ENCODE measurements around the gene JUP. TPM values are rescaled to one million over a fixed set of nuclear protein-coding genes. Genes with fewer than 3 reads are reported as not detected.
A peak's percentile ranks its signal among the peaks of the same experiment; 100 is the strongest.

Gene JUP
- total and polyA plus RNA-seq, 9 donors: 18.6 to 65.2 (median 36.1) TPM

DNA sequence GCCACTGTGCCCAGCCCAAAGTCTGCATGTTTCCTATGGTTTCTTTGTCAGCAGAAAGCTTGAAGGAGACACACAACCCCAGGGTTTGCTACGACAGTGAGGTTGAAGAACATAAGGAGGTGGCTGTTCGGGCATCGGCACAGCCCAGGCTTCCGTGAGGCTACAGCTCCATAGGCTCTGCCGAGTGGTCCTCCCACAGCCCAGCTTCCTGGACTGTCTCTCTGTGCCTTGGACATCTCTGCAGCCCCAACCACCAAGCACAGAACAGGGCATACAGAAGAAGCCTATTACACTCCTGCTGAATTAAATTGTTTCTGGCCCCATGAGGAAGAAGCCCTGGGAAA lies 48.9 kb downstream of the JUP start:
- Histone ChIP-seq H3K27me3 (ENCODE audit: control insufficient read depth, insufficient read depth, low read length) (peaks cover 53% of the 10 kb centered on the region), H3K4me3 (ENCODE audit: low read length) (no peak overlapping the region), H3K9me3 (replicated peaks; ENCODE audit: control insufficient read depth, low read depth, low read length) (no peaks in the 10 kb centered on the region), H3K4me1 (ENCODE audit: control insufficient read depth, insufficient read depth, low read length) (peaks cover 27% of the 10 kb centered on the region), H3K36me3 (ENCODE audit: control insufficient read depth, insufficient read depth, low read length) (no peaks in the 10 kb centered on the region), H3K27ac (ENCODE audit: low read length) (no peak overlapping the region)
- DNase-seq: no peak
- WGBS (ENCODE audit: insufficient coverage): 52% methylated on average over 3 of the region's 5 CpGs

DNA sequence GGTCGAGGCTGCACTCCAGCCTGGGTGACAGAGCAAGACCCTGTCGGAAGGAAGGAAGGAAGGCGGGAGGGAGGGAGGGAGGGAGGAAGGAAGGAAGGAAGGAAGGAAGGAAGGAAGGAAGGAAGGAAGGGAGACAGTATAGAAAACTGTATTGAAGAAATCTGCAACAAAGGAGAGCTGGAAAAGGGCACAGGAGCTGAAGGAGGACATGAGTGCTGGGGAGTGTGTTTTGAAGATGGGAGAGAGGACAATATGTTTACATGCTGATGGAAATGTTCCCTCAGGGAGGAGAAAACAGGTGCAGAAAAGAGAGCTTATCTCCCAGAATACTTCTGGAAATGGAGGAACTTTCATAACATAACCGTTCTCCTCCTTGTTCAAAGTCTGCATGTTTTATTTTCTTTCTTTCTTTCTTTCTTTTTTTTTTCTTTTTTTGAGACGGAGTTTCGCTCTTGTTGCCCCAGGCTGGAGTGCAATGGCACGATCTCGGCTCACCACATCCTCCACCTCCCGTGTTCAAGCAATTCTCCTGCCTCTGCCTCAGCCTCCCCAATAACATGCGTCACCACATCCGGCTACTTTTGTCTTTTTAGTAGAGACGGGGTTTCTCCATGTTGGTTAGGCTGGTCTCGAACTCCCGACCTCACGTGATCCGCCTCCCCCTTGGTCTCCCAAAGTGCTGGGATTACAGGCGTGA lies 49.4 kb downstream of the JUP start:
- Histone ChIP-seq H3K9me3 (replicated peaks; ENCODE audit: control insufficient read depth, low read depth, low read length) (no peaks in the 10 kb centered on the region), H3K27ac (ENCODE audit: low read length) (no peak overlapping the region), H3K4me1 (ENCODE audit: control insufficient read depth, insufficient read depth, low read length) (peaks cover 27% of the 10 kb centered on the region), H3K36me3 (ENCODE audit: control insufficient read depth, insufficient read depth, low read length) (no peaks in the 10 kb centered on the region), H3K4me3 (ENCODE audit: low read length) (no peak overlapping the region), H3K27me3 (ENCODE audit: control insufficient read depth, insufficient read depth, low read length) (peaks cover 58% of the 10 kb centered on the region)
- WGBS (ENCODE audit: insufficient coverage): 75% methylated on average over 14 of the region's 17 CpGs
- DNase-seq: no peak

DNA sequence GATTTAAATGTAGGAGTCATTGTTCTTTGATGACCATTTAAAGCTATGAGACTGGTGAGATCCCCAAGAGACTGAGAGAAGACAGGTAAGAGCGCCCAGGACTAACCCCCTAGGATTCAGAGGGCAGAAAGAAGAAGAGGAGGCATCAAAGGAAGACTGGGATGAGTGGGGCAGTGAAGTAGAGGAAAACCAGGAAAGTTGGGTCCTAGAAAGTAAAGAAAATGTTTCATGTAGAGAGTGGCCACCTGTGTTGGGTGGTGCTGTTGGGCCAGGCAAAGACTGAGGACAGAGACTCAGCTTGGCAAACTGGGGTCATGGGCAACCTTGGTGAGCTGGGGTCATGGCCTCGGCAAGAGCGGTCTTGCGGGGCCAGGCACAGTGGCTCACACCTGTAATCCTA lies 50.8 kb downstream of the JUP start:
- Histone ChIP-seq H3K9me3 (replicated peaks; ENCODE audit: control insufficient read depth, low read depth, low read length) (no peaks in the 10 kb centered on the region), H3K4me1 (ENCODE audit: control insufficient read depth, insufficient read depth, low read length) (peaks cover 27% of the 10 kb centered on the region), H3K27me3 (ENCODE audit: control insufficient read depth, insufficient read depth, low read length) (peaks cover 72% of the 10 kb centered on the region), H3K36me3 (ENCODE audit: control insufficient read depth, insufficient read depth, low read length) (no peaks in the 10 kb centered on the region), H3K27ac (ENCODE audit: low read length) (no peak overlapping the region), H3K4me3 (ENCODE audit: low read length) (no peak overlapping the region)
- DNase-seq: no peak
- WGBS (ENCODE audit: insufficient coverage): 90% methylated on average over 2 of the region's 4 CpGs

DNA sequence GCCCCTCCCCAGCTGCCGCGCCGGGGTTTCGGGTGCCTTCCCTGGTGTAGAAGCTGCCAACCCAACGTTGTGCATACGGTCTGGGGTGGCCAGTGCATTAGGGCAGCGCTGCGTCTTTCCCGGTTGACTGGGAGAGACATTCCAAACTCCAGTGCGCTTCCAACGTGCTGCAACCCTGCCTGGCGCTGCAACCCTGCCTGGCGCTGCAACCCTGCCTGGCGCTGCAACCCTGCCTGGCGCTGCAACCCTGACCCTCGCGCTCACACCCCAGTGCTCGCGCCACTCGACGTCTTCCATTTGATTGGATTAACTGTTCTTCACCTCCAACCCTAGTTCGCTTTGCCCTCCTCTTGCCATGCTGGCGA lies 51.6 kb downstream of the JUP start:
- Histone ChIP-seq H3K36me3 (ENCODE audit: control insufficient read depth, insufficient read depth, low read length) (no peaks in the 10 kb centered on the region), H3K9me3 (replicated peaks; ENCODE audit: control insufficient read depth, low read depth, low read length) (no peaks in the 10 kb centered on the region), H3K4me3 (ENCODE audit: low read length) (peak overlapping the region; percentile 35), H3K4me1 (ENCODE audit: control insufficient read depth, insufficient read depth, low read length) (peaks cover 27% of the 10 kb centered on the region), H3K27ac (ENCODE audit: low read length) (no peak overlapping the region), H3K27me3 (ENCODE audit: control insufficient read depth, insufficient read depth, low read length) (peaks cover 79% of the 10 kb centered on the region)
- no peak for DNase-seq
- 3% methylated on average over 23 of the region's 23 CpGs for WGBS (ENCODE audit: insufficient coverage)

DNA sequence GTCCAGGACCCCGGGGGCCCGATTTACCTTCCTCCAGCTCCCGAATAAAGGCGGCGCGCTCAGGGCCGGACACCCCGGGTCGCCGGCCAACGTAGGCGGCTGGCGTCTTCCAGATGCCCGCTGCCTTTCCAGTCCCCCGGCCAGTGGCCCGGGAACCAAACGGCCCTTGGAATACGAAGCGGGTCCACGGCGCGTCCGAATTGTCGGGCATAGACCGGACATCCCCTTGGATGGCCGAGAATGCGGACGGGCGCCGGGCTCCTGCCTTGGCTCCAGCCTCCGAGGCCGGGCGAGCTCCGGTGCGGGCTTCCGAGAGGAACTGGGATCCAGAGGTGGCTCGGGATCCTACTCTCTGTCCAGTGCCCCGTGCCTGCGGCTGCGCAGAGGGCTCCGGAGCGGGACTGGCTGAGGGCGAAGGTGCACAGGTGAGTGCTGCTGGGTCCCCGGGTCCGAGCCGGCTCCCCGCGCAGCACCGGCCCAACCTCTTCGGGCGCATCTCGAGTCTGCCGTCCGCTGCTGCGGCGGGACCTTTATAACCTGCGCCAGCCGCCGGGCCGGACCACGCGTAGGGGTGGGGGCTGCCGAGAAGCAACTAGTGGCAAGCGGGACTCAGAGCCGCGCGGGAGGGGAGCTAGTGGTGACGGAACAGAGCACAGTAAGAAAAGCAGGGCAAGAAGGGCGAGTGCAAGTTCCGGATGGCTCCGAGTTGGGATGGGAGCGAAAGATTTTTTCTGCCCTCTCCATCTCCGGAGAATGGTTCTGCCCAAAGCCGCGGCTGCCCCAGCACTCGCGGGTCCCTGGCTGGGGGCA lies 52.2 kb downstream of the JUP start, which contains the start of gene HAP1:
Gene HAP1, minus strand, starts transcription at position 505 of the 810 bp plus-strand sequence. Its CDS starts 9 bp downstream, at position 496.
- DNase-seq: peak; percentile 22
- Histone ChIP-seq H3K4me1 (ENCODE audit: control insufficient read depth, insufficient read depth, low read length) (peaks cover 27% of the 10 kb centered on the region), H3K27me3 (ENCODE audit: control insufficient read depth, insufficient read depth, low read length) (peaks cover 79% of the 10 kb centered on the region), H3K9me3 (replicated peaks; ENCODE audit: control insufficient read depth, low read depth, low read length) (no peaks in the 10 kb centered on the region), H3K36me3 (ENCODE audit: control insufficient read depth, insufficient read depth, low read length) (no peaks in the 10 kb centered on the region), H3K4me3 (ENCODE audit: low read length) (peak within 1 kb of the TSS; percentile 35), H3K27ac (ENCODE audit: low read length) (no peak within 1 kb of the TSS)
- WGBS (ENCODE audit: insufficient coverage): under 1% methylated on average over 75 of the region's 77 CpGs

DNA sequence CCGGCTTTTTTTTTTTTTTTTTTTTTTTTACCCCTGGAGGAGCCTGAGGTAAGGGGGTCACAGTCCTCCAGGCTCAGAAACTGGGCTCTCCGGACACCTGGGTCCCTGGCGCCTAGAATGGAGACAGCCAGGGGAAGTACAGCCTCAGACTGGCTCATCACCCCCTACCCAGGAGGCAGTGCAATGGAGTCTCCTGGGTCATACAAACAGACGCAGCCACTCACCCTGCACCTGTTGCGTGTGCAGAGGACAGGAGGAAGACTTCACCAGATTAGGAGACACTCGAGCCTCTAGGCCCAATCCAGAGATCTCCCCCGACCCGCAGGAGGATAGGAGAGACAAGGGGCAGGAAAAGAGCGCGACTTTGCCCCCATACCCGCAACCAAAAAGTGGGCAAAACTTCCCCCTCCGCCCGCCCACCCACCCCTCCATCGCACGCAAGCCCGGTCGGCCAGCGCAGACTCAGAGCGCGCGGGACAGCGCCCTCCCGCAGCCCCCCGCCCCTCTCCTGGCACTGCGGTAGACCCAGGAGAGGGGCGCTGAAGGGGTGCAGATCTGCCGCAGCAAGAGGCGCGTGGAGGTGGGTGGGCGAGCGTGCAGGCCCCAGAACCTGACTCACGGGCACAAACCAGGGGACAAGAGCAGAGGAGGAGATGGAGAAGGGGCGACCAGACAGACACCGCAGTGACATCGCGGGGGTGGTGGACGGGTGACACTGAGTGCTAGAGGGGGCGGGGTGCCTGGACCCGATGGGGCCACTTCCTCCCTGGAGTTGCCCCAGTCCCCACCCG lies 53.0 kb downstream of the JUP start:
- H3K4me3 ChIP-seq (ENCODE audit: low read length): no peak overlapping the region
- H3K27me3 ChIP-seq (ENCODE audit: control insufficient read depth, insufficient read depth, low read length): peaks cover 79% of the 10 kb centered on the region
- H3K36me3 ChIP-seq (ENCODE audit: control insufficient read depth, insufficient read depth, low read length): no peaks in the 10 kb centered on the region
- no peaks in the 10 kb centered on the region for H3K9me3 ChIP-seq (replicated peaks; ENCODE audit: control insufficient read depth, low read depth, low read length)
- no peak overlapping the region for H3K27ac ChIP-seq (ENCODE audit: low read length)
- WGBS (ENCODE audit: insufficient coverage): 0% methylated on average over 17 of the region's 40 CpGs
- DNase-seq: no peak
- H3K4me1 ChIP-seq (ENCODE audit: control insufficient read depth, insufficient read depth, low read length): peaks cover 25% of the 10 kb centered on the region

DNA sequence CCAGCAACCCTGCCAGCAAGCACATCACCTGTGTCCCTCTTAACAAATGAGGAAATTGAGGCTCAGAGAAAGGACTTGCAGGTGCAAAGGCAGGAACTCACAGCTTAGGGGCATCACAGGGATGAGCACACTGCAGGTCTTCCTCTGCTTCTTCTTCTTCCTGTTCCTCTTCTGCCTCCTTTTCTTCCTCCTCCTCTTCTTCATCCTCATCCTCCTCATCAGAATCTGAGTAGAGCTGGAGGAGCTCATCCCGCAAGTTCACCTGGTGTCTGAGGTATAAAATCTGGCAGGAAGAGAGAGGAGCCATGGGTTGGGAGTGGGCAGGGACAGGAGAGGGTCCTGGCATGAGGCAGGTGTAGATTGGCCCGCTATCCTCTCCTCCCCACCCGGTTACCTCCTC lies 54.7 kb downstream of the JUP start:
- H3K9me3 ChIP-seq (replicated peaks; ENCODE audit: control insufficient read depth, low read depth, low read length): no peaks in the 10 kb centered on the region
- WGBS (ENCODE audit: insufficient coverage): no CpG with 5 or more reads among the region's 3 CpGs
- peaks cover 20% of the 10 kb centered on the region for H3K4me1 ChIP-seq (ENCODE audit: control insufficient read depth, insufficient read depth, low read length)
- DNase-seq: no peak
- no peak overlapping the region for H3K4me3 ChIP-seq (ENCODE audit: low read length)
- no peaks in the 10 kb centered on the region for H3K36me3 ChIP-seq (ENCODE audit: control insufficient read depth, insufficient read depth, low read length)
- H3K27me3 ChIP-seq (ENCODE audit: control insufficient read depth, insufficient read depth, low read length): peaks cover 68% of the 10 kb centered on the region
- H3K27ac ChIP-seq (ENCODE audit: low read length): no peak overlapping the region

DNA sequence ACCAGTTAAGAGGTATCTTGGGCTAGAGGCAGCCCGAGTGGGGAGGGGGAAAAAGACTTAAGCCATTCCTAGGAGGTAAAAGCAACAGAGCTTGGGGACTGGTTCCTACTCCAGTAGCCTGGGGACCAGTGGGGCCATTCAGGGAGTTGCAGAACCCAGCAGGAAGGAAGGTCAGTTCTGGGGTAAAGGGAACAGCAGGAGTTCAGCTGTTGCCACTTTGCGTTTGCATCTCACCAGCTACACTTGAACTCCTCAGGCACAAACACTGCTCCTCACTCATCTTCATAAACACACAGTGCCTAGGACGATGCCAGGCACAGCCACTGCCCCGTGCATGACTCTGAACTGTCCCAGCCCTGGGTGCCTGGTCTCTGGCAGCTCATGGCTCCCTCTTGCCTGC lies 56.0 kb downstream of the JUP start:
- Histone ChIP-seq H3K36me3 (ENCODE audit: control insufficient read depth, insufficient read depth, low read length) (no peaks in the 10 kb centered on the region), H3K27ac (ENCODE audit: low read length) (no peak overlapping the region), H3K4me3 (ENCODE audit: low read length) (no peak overlapping the region), H3K4me1 (ENCODE audit: control insufficient read depth, insufficient read depth, low read length) (peaks cover 20% of the 10 kb centered on the region), H3K27me3 (ENCODE audit: control insufficient read depth, insufficient read depth, low read length) (peaks cover 54% of the 10 kb centered on the region), H3K9me3 (replicated peaks; ENCODE audit: control insufficient read depth, low read depth, low read length) (no peaks in the 10 kb centered on the region)
- 38% methylated on average over 4 of the region's 4 CpGs for WGBS (ENCODE audit: insufficient coverage)
- DNase-seq: no peak

DNA sequence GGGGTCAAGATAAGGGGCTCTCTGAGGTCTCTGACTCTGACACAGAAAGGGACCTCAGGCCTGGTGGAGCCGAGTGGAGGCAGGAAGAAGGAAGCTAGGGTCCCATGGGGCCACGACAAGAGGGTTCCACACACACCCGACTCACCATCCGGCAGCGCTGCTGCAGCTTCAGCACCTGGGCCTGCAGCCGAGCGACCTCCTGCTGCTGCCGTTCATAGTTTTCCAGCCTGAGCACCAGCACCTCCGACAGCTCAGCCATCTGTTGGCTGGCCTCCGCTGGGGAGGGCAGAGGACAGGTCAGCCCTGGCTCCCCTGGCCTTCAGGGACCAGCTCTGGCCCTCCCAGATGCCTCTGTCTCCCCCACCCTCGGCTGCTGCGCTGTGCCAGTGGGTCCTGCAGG lies 58.5 kb downstream of the JUP start:
- Histone ChIP-seq H3K9me3 (replicated peaks; ENCODE audit: control insufficient read depth, low read depth, low read length) (no peaks in the 10 kb centered on the region), H3K4me3 (ENCODE audit: low read length) (no peak overlapping the region), H3K27ac (ENCODE audit: low read length) (no peak overlapping the region), H3K36me3 (ENCODE audit: control insufficient read depth, insufficient read depth, low read length) (no peaks in the 10 kb centered on the region), H3K27me3 (ENCODE audit: control insufficient read depth, insufficient read depth, low read length) (peaks cover 30% of the 10 kb centered on the region), H3K4me1 (ENCODE audit: control insufficient read depth, insufficient read depth, low read length) (peaks cover under 1% of the 10 kb centered on the region)
- no peak for DNase-seq
- WGBS (ENCODE audit: insufficient coverage): 67% methylated on average over 10 of the region's 12 CpGs

DNA sequence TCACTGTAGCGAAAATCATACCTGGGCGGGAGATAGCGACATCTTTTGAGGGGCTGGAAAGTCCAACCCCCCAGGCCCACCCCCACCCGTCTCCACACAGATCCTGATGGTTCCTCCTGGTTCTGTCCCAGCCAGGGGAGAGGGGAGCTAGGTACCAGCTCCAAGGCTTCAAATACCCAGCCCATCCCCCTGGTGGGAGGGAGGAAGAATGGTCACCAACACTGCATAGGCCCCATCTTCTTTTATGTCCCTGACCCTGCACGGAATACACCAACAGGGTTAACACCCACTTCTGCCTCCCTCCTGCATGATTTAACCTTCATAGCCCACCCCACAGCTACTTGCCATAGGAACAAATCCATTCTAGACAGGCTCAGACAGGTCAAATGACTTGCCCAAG lies 61.4 kb downstream of the JUP start:
- 85% methylated on average over 4 of the region's 5 CpGs for WGBS (ENCODE audit: insufficient coverage)
- no peak overlapping the region for H3K27ac ChIP-seq (ENCODE audit: low read length)
- no peaks in the 10 kb centered on the region for H3K4me1 ChIP-seq (ENCODE audit: control insufficient read depth, insufficient read depth, low read length)
- no peaks in the 10 kb centered on the region for H3K36me3 ChIP-seq (ENCODE audit: control insufficient read depth, insufficient read depth, low read length)
- DNase-seq: no peak
- no peak overlapping the region for H3K4me3 ChIP-seq (ENCODE audit: low read length)
- H3K9me3 ChIP-seq (replicated peaks; ENCODE audit: control insufficient read depth, low read depth, low read length): no peaks in the 10 kb centered on the region
- peaks cover under 1% of the 10 kb centered on the region for H3K27me3 ChIP-seq (ENCODE audit: control insufficient read depth, insufficient read depth, low read length)
